ENCODE measurements around the gene ZNF587B.

DNA sequence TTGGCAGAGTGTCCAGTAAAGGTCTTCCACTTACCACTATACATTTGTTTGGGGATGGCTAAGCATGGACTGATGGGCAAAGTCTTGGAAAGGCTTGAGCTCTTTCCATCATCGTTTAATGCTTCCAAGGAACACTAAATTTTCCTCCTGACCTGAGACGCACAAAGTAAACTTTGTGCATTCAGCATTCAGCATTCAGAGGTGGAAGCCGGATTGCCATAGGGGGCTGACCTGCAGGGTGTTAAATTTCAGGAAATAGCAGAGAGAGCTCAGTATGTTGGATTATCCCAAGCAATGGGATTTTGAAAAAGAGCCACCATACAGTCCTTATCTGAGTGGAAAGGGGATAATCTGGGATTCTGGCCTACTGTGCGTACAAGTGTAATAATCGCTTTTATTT lies 29.4 kb upstream of the ZNF587B start:
- TF ChIP-seq, protein P1, sequence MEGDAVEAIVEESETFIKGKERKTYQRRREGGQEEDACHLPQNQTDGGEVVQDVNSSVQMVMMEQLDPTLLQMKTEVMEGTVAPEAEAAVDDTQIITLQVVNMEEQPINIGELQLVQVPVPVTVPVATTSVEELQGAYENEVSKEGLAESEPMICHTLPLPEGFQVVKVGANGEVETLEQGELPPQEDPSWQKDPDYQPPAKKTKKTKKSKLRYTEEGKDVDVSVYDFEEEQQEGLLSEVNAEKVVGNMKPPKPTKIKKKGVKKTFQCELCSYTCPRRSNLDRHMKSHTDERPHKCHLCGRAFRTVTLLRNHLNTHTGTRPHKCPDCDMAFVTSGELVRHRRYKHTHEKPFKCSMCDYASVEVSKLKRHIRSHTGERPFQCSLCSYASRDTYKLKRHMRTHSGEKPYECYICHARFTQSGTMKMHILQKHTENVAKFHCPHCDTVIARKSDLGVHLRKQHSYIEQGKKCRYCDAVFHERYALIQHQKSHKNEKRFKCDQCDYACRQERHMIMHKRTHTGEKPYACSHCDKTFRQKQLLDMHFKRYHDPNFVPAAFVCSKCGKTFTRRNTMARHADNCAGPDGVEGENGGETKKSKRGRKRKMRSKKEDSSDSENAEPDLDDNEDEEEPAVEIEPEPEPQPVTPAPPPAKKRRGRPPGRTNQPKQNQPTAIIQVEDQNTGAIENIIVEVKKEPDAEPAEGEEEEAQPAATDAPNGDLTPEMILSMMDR (IDR thresholded peaks at IDR 0.05), result no peak
- no peak for TF ChIP-seq POLR2A (IDR thresholded peaks at IDR 0.05)

Data from thyroid gland (tissue), 4 donors.